GM21390 (cell line): ENCODE results near the gene PPP1R14B.

Experiments used
- ATAC-seq: cut with Tn5 transposase; IDR thresholded peaks from one replicate; pipeline ENCODE4 v1.9.1; 2021; ENCODE audit not compliant: unreplicated experiment

The PPP1R14B gene

GRCh38 chr11:64246621-64246870, 197 bp downstream of the PPP1R14B start:
- peak; percentile 6 for ATAC-seq

- ATAC-seq: no peak
Observed at GRCh38 chr11:64245797-64246620, 734 bp downstream of the PPP1R14B start.

GRCh38 chr11:64245401-64245796, 1.3 kb downstream of the PPP1R14B start:
- ATAC-seq: no peak

DNA sequence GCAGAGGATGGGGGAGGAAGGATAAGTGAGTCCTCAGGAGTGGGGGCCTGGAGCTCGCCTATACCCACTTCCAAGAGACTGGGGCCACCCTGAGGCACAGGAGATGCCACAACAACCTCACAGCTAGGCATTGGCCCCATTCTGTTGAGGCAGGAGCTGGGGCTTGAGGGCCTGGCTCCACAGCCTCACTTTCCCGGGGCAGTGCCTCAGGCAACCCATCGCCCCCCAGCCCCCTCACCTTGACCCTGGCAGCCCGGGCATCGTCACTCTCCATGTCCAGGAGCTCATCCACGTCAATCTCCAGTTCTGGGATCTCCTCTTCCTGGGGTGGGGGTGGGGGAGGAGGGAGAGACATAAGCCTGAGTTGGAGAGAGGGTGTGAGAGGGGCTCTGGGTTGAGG, 1.8 kb downstream of the PPP1R14B start:
- ATAC-seq: no peak

DNA sequence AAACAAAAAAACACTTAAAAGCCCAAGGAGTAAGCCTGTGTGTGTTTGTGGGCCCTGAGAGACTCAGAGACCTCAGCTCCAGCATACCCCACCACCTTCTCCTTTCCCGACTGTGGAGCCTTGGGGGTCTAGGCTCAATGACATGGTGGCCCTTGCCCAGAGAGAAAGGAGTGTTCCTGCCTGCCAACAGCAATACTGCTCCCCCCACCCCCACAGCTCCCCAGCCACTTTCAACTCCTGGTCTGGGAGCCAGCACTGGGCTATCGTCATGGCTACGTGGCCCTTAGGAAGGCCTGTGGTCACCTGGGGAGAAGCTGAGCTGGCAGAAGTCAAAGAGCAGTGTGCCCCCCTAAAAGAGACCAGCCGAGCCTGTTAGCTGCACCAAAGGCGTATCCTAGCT, 2.6 kb downstream of the PPP1R14B start:
- ATAC-seq: no peak

DNA sequence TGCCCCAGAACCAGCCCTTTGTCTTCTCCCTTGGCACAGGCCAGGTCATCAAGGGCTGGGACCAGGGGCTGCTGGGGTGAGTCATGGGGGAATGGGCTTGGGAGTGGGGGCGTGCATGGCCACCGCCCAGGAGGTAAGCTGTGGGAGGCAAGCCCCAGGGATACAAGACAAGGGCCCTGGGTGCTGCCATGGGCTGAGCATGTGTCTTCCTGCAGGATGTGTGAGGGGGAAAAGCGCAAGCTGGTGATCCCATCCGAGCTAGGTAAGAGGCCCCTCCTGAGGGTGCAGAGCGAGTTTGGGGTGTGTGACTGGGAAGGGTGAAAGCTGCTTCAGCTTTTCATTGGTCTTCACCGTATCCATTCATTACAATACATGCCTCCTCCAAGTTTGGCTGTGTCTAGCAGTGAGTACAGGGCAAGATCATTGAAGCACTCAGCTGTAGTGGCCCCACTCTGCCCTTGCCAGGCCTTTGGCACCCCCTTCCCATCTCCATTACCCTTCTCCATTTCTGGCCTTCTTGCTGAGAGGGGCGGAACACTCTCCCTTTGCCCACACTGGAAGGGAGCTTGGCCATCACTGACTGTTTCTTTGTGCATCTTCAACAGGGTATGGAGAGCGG, 3.4 kb downstream of the PPP1R14B start:
- ATAC-seq: no peak

DNA sequence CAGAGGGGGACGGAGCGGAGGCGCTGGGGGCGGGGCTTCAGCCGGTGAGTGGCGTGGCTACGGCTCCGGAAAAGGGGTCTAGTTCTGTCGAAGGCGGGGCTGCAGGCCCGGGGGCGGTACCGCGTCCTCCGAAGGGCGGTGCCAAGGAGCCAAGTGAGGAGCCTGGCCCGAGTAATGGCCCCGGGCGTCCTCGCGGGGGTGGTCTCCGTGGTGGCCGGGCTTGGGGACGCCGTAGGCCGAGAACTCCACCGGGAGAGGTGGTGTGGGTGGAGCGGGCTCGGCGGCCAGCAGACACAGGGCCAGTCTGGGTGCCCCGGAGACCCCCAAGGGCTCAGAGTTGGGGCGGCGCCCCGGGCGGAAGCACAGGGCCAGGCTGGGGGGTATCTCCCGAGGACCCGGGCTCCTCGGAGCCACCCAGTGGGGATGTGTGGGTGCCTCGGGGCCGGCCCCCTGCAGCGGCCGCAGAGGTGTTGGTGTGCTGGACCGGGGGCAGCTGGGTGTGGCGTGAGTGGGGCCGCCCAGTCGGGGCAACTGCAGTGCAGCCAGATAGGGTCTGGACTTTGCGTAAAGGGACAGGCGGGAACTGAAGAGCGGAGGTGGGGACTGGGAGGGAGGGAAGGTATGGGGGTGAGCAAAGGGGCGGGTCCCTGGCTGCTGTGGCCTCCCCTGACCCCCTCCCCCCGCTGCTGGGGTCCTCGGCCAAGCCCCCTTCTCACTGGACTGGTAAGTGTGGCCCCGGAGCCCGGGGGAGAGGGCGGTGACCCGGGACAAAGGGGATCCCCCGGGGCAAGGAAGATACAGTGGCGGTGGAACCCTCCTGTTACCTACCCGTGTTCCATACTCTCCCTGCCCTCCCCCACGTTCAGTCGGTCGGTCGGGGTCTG, 5.0 kb downstream of the PPP1R14B start:
- ATAC-seq: peak; percentile 59

DNA sequence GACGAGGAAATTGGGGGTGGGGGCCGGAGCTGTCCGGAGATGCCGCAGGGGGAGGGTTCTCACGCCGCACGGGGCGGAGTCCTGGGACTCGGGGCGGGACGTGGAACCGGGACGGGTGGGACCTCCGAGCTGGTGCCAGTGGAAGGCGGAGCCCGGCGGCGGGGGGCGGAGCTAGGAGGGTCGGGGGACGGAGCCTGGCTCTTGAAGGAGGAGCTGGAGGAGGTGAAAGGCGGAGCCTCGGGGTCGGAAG, 5.6 kb downstream of the PPP1R14B start:
- peak; percentile 58 for ATAC-seq

GRCh38 chr11:64240435-64241240, 6.1 kb downstream of the PPP1R14B start, which contains the start of gene FKBP2:
TSS of gene FKBP2 (plus strand) at chr11:64241095. CDS start at chr11:64242388, 1,293 bp downstream.
- peak; percentile 45 for ATAC-seq

- ATAC-seq: no peak
Observed at GRCh38 chr11:64239662-64240434, 6.9 kb downstream of the PPP1R14B start.

- no peak for ATAC-seq
Observed at GRCh38 chr11:64238999-64239398, 7.7 kb downstream of the PPP1R14B start.

DNA sequence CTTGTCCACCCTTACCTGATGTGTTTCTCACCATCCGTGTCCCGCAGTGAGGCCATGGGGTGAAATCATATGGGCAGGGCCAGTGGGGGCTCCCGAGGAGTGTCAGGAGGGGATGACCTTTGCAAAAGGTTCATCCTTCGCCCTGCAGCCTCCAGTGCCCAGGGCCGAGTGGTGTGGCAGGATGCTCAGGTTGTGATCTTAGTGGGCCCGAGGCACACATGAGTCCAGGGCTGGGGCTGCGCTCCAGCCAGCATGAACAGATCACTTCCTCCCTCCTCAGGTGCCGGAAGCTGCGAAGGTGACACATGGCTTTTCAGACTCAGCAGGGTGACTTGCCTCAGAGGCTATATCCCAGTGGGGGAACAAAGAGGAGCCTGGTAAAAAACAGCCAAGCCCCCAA, 8.7 kb downstream of the PPP1R14B start:
- ATAC-seq: no peak

- ATAC-seq: no peak
Observed at GRCh38 chr11:64237484-64237951, 9.2 kb downstream of the PPP1R14B start.

DNA sequence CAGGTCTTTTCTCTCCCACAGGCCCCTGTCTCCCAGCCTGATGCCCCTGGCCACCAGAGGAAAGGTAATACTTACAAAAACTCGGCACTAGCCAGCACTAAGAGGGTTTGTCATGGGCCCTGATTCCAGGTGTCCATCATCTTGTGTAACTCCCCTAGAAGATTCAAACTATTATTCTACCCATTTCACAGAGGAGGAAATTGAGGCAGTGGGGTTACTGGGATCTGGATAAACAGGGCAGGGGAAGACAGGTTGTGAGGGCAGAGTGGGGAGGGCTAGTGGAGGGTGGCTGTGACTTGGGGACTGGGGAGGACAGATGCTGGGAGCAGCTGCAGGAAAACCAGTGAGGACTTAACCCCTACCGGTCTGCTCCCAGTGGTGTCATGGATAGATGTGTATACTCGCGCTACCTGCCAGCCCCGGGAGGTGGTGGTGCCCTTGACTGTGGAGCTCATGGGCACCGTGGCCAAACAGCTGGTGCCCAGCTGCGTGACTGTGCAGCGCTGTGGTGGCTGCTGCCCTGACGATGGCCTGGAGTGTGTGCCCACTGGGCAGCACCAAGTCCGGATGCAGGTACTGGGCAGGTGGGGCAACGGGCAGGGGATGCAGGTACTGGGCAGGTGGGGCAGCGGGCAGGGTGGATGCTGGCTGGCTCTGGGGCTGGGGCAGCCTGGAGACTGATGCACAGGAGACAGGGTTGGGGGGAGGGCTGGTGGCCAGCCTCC, 11.1 kb downstream of the PPP1R14B start:
- no peak for ATAC-seq

DNA sequence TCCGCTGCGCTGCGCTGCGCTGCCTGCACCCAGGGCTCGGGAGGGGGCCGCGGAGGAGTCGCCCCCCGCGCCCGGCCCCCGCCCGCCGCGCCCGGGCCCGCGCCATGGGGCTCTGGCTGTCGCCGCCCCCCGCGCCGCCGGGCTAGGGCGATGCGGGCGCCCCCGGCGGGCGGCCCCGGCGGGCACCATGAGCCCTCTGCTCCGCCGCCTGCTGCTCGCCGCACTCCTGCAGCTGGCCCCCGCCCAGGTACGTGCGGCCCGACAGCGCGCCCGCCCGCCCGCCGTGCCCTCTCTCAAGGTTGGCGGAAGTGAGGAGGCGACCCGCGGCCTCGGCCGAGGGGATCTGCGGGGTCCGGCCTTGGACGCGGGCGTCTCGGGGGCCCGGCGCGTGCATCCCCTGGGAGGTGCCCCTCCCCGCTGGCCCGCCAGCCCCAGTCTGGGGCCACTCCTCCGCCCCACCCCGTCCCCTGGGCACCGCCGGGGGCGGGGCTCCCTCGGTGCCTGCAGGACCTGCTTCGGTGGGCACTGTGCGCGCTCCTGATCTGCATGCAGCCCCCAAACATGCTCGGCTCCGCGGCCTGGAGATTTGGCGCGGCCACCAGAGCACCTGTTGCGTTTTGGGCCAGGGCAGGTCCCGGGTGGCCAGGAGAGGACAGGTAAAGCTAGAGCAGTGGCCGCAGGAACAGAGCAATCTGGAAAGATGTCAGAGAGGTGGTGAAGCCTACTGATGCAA, 11.9 kb downstream of the PPP1R14B start:
- no peak for ATAC-seq

DNA sequence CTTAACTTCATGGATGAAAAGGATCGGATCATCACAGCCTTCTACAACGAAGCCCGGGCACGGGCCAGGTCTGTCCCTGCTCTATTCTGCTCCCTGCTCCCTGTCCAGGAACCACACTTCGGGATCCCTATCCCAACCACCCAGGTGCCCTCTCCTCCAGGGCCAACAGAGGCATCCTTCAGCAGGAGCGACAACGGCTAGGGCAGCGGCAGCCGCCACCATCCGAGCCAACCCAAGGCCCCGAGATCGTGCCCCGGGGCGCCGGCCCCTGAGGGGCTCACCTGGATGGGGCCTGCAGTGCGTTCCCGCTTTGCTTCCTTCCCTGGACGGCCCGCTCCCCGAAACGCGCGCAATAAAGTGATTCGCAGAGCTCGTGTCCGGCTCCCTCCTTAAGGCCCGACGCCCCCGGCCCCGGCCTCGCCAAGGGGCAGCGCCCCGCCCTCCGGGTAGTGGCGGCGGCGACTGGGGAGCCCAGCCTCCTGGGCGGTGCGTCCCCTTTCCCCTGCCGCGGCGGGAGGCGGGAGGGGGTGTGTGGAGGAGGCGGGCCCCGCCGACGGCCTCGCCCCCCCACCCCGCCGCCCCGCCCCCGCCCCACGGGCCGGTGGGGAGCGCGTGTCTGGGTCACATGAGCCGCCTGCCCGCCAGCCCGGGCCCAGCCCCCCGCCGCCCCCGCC, 12.7 kb downstream of the PPP1R14B start, which contains the start of gene VEGFB:
Gene VEGFB (plus strand): TSS at position 672 of the 674 bp plus-strand sequence. CDS start 250 bp downstream, outside the sequence.
- no peak for ATAC-seq

DNA sequence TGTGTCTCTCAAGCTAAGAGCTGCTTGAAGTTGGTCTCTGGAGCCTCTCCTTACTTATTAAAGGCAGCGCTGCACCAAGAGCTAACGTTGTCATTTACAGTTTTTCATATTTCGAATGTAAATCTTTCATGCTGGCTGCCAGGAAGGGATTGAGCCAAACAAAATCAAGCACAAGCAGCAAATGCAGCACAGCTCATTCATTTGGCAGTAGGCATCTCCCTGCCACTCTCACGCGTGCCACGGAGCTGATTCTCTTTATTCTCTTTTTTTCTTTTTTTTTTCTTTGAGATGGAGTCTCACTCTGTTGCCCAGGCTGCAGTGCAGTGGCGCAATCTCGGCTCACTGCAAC, 13.8 kb downstream of the PPP1R14B start:
- no peak for ATAC-seq

GRCh38 chr11:64232182-64232966, 14.4 kb downstream of the PPP1R14B start:
- no peak for ATAC-seq
